ENCODE measurements around the gene KCNE1. TPM values are rescaled to one million over a fixed set of nuclear protein-coding genes. Genes with fewer than 3 reads are reported as not detected.

The KCNE1 gene
- total and polyA plus RNA-seq, 2 of the 13 experiments (the other 11 are each of a cell fraction or from before 2014, with no cell fraction given): 0.35 TPM; not detected in 1

- peaks cover 9 to 43% of the 10 kb centered on the region in 2 experiments for H3K36me3 ChIP-seq (replicated peaks in 1 of 2; ENCODE audit: control insufficient read depth in 1 of 2, insufficient read depth in 2 of 2, low read length in 2 of 2)
- intact Hi-C loops (cut with micrococcal nuclease; ENCODE audit: unreplicated experiment): no loop called here
- ChIA-PET CTCF (ENCODE audit: low intra/inter-chr PET ratio, low total read pairs) (interaction anchor here (1.3 kb wide), 1 partner anchor 65 kb away, joined by 5 read pairs; no protein-coding TSS in a partner anchor), POLR2A (interaction anchor here (1.2 to 1.4 kb wide), 2 partner anchors 9 to 28 kb away, joined by 3 to 5 read pairs; no protein-coding TSS in a partner anchor)
- H4K20me1 ChIP-seq (ENCODE audit: insufficient read depth, low read length): peaks cover 5% of the 10 kb centered on the region; the same call in 1 of the 2 replicates
- no peak overlapping the region for H3K4me2 ChIP-seq (ENCODE audit: low read depth, low read length)
- no peak overlapping the region for H3K9ac ChIP-seq (ENCODE audit: insufficient read depth, low read depth, low read length)
- DNase-seq (ENCODE audit: low spot score) (peak; percentile 44), FAIRE-seq (no peak), ATAC-seq (peak; percentile 71)
- H3K79me2 ChIP-seq (ENCODE audit: insufficient read depth, low read length): no peaks in the 10 kb centered on the region
- H3K9me3 ChIP-seq (ENCODE audit: low read length): no peaks in the 10 kb centered on the region
- 89% methylated on average over 18 of the region's 22 CpGs for WGBS (ENCODE audit: low lambda C conversion rate)
- H3K27me3 ChIP-seq (ENCODE audit: control insufficient read depth in 1 of 2, insufficient read depth in 2 of 2, low read length in 2 of 2): no peaks in the 10 kb centered on the region
- no peak overlapping the region for H3K27ac ChIP-seq (ENCODE audit: extremely low read length, insufficient read depth, low read length)
- in situ Hi-C loops (cut with HindIII; ENCODE audit: extremely low pct_ligation_motif_present, low pct_unique_long_range_greater_than_20kb): no loop called here
- no TSS peak for BruUV-seq (replicated peaks)
- H2AFZ ChIP-seq (ENCODE audit: low read length): no peak overlapping the region
- peaks cover 25% of the 10 kb centered on the region for H3K4me1 ChIP-seq (ENCODE audit: insufficient read depth, low read length)
- H3K4me3 ChIP-seq (replicated peaks in 1 of 3; ENCODE audit: insufficient read depth in 1 of 3, low read depth in 2 of 3, low read length in 3 of 3): no peak overlapping the region
- no peak for TF ChIP-seq ZNF75D (CRISPR knock-in tag; IDR thresholded peaks at IDR 0.05; ENCODE audit: borderline replicate concordance)
- TF ChIP-seq ETV6 (CRISPR knock-in tag; conservative IDR thresholded peaks at IDR 0.05): no peak
- no peak for TF ChIP-seq ZNF230 (CRISPR knock-in tag; IDR thresholded peaks at IDR 0.05)
- no peak for TF ChIP-seq MAFF (IDR thresholded peaks at IDR 0.05; ENCODE audit: low read depth, low read length)
- TF ChIP-seq POLR2G (IDR thresholded peaks at IDR 0.05; ENCODE audit: low read depth, low read length): no peak
- no peak for TF ChIP-seq ZNF558 (CRISPR knock-in tag; IDR thresholded peaks at IDR 0.05; ENCODE audit: borderline replicate concordance)
- no peak for TF ChIP-seq HOXA3 (CRISPR knock-in tag; IDR thresholded peaks at IDR 0.05)
- TF ChIP-seq SMC3 (IDR thresholded peaks at IDR 0.05; ENCODE audit: low read length): peak; percentile 46; the same call in 1 of the 2 replicates
- TF ChIP-seq RBM22 (optimal IDR thresholded peaks at IDR 0.05; ENCODE audit: low read length): no peak
- TF ChIP-seq ZNF235 (CRISPR knock-in tag; IDR thresholded peaks at IDR 0.05; ENCODE audit: borderline replicate concordance): no peak
- no peak for TF ChIP-seq SPEN (CRISPR knock-in tag; IDR thresholded peaks at IDR 0.05; ENCODE audit: low read depth)
- TF ChIP-seq RFX1 (IDR thresholded peaks at IDR 0.05): no peak
- no peak for TF ChIP-seq ARID5B (CRISPR knock-in tag; IDR thresholded peaks at IDR 0.05)
- TF ChIP-seq GATAD2A (CRISPR knock-in tag; IDR thresholded peaks at IDR 0.05): no peak
- TF ChIP-seq ZMYM4 (CRISPR knock-in tag; IDR thresholded peaks at IDR 0.05): no peak
- TF ChIP-seq MTF2 (CRISPR knock-in tag; IDR thresholded peaks at IDR 0.05; ENCODE audit: borderline replicate concordance): no peak
- no peak for TF ChIP-seq ZBED4 (CRISPR knock-in tag; IDR thresholded peaks at IDR 0.05; ENCODE audit: borderline replicate concordance)
- 0 out of 2 replicates have a peak, but pooled peaks have one; percentile 7 for TF ChIP-seq CEBPB (IDR thresholded peaks at IDR 0.05; ENCODE audit: borderline replicate concordance, low read depth, low read length)
Observed at GRCh38 chr21:34517491-34518245, 5.7 kb upstream of the KCNE1 start.
